Measurements from ENCODE around the gene ELMO1. TPM values are rescaled to one million over a fixed set of nuclear protein-coding genes. Genes with fewer than 3 reads are reported as not detected.

ELMO1 gene
- total RNA-seq, 1 donor from 2014 or later = 78.9 TPM

GRCh38 chr7:36868727-36869411 lies 579.8 kb downstream of the ELMO1 start:
- DNase-seq = no peak

- no peak for DNase-seq
These were observed 583.6 kb downstream of the ELMO1 start for GRCh38 chr7:36865019-36865418.

GRCh38 chr7:36863901-36864701 lies 584.6 kb downstream of the ELMO1 start:
- no peak for DNase-seq

- DNase-seq = no peak
These were observed 585.8 kb downstream of the ELMO1 start for GRCh38 chr7:36862771-36863261.

- DNase-seq = no peak
These were observed 587.0 kb downstream of the ELMO1 start for GRCh38 chr7:36861656-36862055.

GRCh38 chr7:36860681-36861080 lies 588.0 kb downstream of the ELMO1 start:
- DNase-seq = no peak

- no peak for DNase-seq
These were observed 593.3 kb downstream of the ELMO1 start for GRCh38 chr7:36855330-36855729.

GRCh38 chr7:36854652-36855051 lies 594.0 kb downstream of the ELMO1 start:
- no peak for DNase-seq

GRCh38 chr7:36852931-36853330 lies 595.7 kb downstream of the ELMO1 start:
- DNase-seq = no peak

GRCh38 chr7:36852017-36852416 lies 596.6 kb downstream of the ELMO1 start:
- no peak for DNase-seq

GRCh38 chr7:36851382-36851781 lies 597.3 kb downstream of the ELMO1 start:
- no peak for DNase-seq

GRCh38 chr7:36847946-36848345 lies 600.7 kb downstream of the ELMO1 start:
- DNase-seq = no peak

- no peak for DNase-seq
These were observed 604.3 kb downstream of the ELMO1 start for GRCh38 chr7:36844374-36844773.

GRCh38 chr7:36840904-36841303 lies 607.8 kb downstream of the ELMO1 start:
- no peak for DNase-seq

GRCh38 chr7:36838616-36839225 lies 609.9 kb downstream of the ELMO1 start:
- DNase-seq = no peak

- no peak for DNase-seq
These were observed 617.6 kb downstream of the ELMO1 start for GRCh38 chr7:36831049-36831448.

- DNase-seq = no peak
These were observed 620.6 kb downstream of the ELMO1 start for GRCh38 chr7:36827726-36828703.

- no peak for DNase-seq
These were observed 623.2 kb downstream of the ELMO1 start for GRCh38 chr7:36825501-36825900.

GRCh38 chr7:36823353-36823752 lies 625.3 kb downstream of the ELMO1 start:
- DNase-seq = no peak

GRCh38 chr7:36821617-36822016 lies 627.0 kb downstream of the ELMO1 start:
- no peak for DNase-seq

GRCh38 chr7:36820527-36821170 lies 628.0 kb downstream of the ELMO1 start:
- DNase-seq = no peak

Measured in occipital lobe (tissue), 2 donors.